OCI-LY7 (cell line): ENCODE measurements around the gene TEX48. TPM values are rescaled to one million over a fixed set of nuclear protein-coding genes. Genes with fewer than 3 reads are reported as not detected.

ENCODE experiments used
- BruUV-seq: library from RNA; stranded (reverse); fragments of 400-500 nt; replicated peaks from 2 replicates; lab custom pipeline; 2021; lab: Mats Ljungman, UMichigan
- CTCF ChIA-PET: fragments of 300-600 bp; sonication (Branson Sonifier 250); formaldehyde crosslinking; loops from one replicate; lab custom pipeline; 2022; ENCODE audit warnings: antibody characterized with exemption; ENCODE audit not compliant: unreplicated experiment; lab: Charles Lee
- POLR2A ChIA-PET: fragments of 300-600 bp; sonication (Branson Sonifier 250); formaldehyde crosslinking; loops from one replicate; lab custom pipeline; 2022; ENCODE audit warnings: antibody characterized with exemption; lab: Charles Lee
- DNase-seq: peaks from one replicate; pipeline ENCODE4 v3.0.0-alpha.2; 2015; ENCODE audit warnings: low spot score
- H2AFZ ChIP-seq: fragments of 200-600 bp; sonication (generic), shearing (Covaris generic); 2 replicates; pipeline ENCODE4 v1.6.1; 2014; ENCODE audit warnings: mild to moderate bottlenecking, antibody characterized with exemption, low read length, moderate library complexity
- H3K27ac ChIP-seq: fragments of 200-600 bp; sonication (generic); 2 replicates; pipeline ENCODE4 v1.5.1; 2014; ENCODE audit warnings: mixed run types, low read depth, mild to moderate bottlenecking, moderate library complexity, low read length, inconsistent platforms; ENCODE audit not compliant: poor library complexity, severe bottlenecking
- H3K36me3 ChIP-seq: fragments of 200-600 bp; sonication (generic); 2 replicates; pipeline ENCODE4 v1.6.1; 2014; ENCODE audit warnings: mild to moderate bottlenecking, antibody characterized with exemption, low read length, moderate library complexity, mixed read lengths; ENCODE audit not compliant: insufficient read depth
- H3K4me1 ChIP-seq: fragments of 200-600 bp; sonication (generic); 2 replicates; pipeline ENCODE4 v1.5.1; 2014; ENCODE audit warnings: mild to moderate bottlenecking, low read length; ENCODE audit not compliant: insufficient read depth, poor library complexity, severe bottlenecking
- H3K4me2 ChIP-seq: fragments of 200-600 bp; sonication (generic); 2 replicates; pipeline ENCODE4 v1.6.1; 2014; ENCODE audit warnings: mild to moderate bottlenecking, low read length
- H3K4me3 ChIP-seq: fragments of 200-600 bp; sonication (generic); 2 replicates; pipeline ENCODE4 v1.5.1; 2014; ENCODE audit warnings: mild to moderate bottlenecking, low read depth, low read length; ENCODE audit not compliant: poor library complexity, severe bottlenecking
- H3K79me2 ChIP-seq: fragments of 200-600 bp; sonication (generic); 2 replicates; pipeline ENCODE4 v1.6.1; 2016; ENCODE audit warnings: low read depth, mild to moderate bottlenecking, low read length, moderate library complexity, mixed read lengths; ENCODE audit not compliant: insufficient read depth
- H3K9me2 ChIP-seq: fragments of 200-600 bp; sonication (generic); 2 replicates; pipeline ENCODE4 v1.6.1; 2016; ENCODE audit warnings: mild to moderate bottlenecking, low read length, mixed read lengths; ENCODE audit not compliant: insufficient read depth
- H3K9me3 ChIP-seq: fragments of 200-600 bp; sonication (generic); 2 replicates; pipeline ENCODE4 v1.6.1; 2014; ENCODE audit warnings: mild to moderate bottlenecking, mixed run types, low read length, mixed read lengths
- H4K20me1 ChIP-seq: fragments of 200-600 bp; sonication (generic); 2 replicates; pipeline ENCODE4 v1.6.1; 2014; ENCODE audit warnings: mild to moderate bottlenecking, antibody characterized with exemption, low read length, moderate library complexity, mixed read lengths; ENCODE audit not compliant: insufficient read depth
- EZH2phosphoT487 ChIP-seq: fragments of 200-600 bp; sonication (generic); IDR thresholded peaks from 2 replicates; pipeline ENCODE4 v1.6.1; 2018; ENCODE audit warnings: low read depth, borderline replicate concordance, mild to moderate bottlenecking, mixed run types, antibody characterized with exemption, low read length, moderate library complexity, mixed read lengths
- intact Hi-C: fragments of 100-400 bp; cut with micrococcal nuclease; formaldehyde crosslinking; loops from one replicate; pipeline ENCODE4 v1.10.0; 2022; ENCODE audit not compliant: unreplicated experiment
- total RNA-seq, 2 experiments: library from RNA; depleted of rRNA in 1 of 2; stranded (reverse); fragments of >200 nt in 1 of 2; shearing (Covaris generic) in 1 of 2; gene quantifications; 2 replicates each; pipeline ENCODE4 v1.2.3, GENCODE V29; 2014 to 2022
- TF ChIP-seq, protein P1 (sequence below): fragments of 200-600 bp; sonication (generic); conservative IDR thresholded peaks from 2 replicates; pipeline ENCODE4 v1.5.1; 2014; ENCODE audit warnings: mild to moderate bottlenecking, antibody characterized with exemption, low read length, moderate library complexity, mixed read lengths

TEX48 gene
- total RNA-seq, 2 experiments from 2014 or later = not detected

DNA sequence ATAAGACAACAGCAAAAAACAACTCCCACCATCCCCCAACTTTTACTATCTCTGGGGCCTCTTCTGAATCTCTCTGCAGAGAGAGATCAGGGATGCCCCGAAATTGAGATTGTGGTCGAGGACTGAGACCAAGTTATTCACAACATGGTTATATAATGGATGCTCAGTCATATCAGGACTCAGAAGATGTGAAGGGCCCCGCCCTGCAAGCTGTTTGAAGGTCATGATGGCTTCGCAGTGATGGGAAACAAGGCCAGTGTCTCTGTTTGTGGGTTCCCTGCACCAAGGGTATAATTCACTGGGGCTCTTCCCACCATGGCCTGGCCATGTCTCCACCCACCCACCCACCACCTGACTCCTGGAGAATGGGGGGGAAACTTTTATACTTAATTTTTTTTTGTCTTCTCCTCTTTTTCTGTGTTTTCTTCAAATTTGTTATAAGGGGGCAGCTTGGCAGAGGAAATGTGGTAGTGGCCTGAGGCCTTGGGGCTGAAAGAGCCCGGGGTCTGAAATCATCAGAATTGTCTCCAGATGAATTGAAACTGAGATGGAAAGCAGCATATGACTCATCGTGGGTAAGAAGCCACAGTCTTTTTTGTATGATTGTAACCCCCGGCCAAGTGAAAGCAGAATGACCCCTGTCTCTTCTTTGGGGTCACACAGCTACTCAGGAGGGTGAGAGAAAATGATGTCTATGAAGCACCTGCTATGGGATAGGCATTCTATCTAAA, 15.0 kb upstream of the TEX48 start:
- CTCF ChIA-PET = no interaction called here
- H3K27ac ChIP-seq = no peak overlapping the region
- no peaks in the 10 kb centered on the region for H3K4me1 ChIP-seq
- H3K9me3 ChIP-seq = no peaks in the 10 kb centered on the region
- intact Hi-C loops = no loop called here
- H3K36me3 ChIP-seq = no peaks in the 10 kb centered on the region
- no peak overlapping the region for H3K4me2 ChIP-seq
- no peak overlapping the region for H2AFZ ChIP-seq
- no peak for DNase-seq
- no peaks in the 10 kb centered on the region for H3K9me2 ChIP-seq
- POLR2A ChIA-PET = interaction anchor here (0.6 kb wide), 1 partner anchor 1553 kb away, joined by 3 read pairs; no protein-coding TSS in a partner anchor
- TF ChIP-seq, protein P1, sequence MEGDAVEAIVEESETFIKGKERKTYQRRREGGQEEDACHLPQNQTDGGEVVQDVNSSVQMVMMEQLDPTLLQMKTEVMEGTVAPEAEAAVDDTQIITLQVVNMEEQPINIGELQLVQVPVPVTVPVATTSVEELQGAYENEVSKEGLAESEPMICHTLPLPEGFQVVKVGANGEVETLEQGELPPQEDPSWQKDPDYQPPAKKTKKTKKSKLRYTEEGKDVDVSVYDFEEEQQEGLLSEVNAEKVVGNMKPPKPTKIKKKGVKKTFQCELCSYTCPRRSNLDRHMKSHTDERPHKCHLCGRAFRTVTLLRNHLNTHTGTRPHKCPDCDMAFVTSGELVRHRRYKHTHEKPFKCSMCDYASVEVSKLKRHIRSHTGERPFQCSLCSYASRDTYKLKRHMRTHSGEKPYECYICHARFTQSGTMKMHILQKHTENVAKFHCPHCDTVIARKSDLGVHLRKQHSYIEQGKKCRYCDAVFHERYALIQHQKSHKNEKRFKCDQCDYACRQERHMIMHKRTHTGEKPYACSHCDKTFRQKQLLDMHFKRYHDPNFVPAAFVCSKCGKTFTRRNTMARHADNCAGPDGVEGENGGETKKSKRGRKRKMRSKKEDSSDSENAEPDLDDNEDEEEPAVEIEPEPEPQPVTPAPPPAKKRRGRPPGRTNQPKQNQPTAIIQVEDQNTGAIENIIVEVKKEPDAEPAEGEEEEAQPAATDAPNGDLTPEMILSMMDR = no peak
- no peak for TF ChIP-seq EZH2phosphoT487
- BruUV-seq = no TSS peak
- H3K79me2 ChIP-seq = no peaks in the 10 kb centered on the region
- no peak overlapping the region for H3K4me3 ChIP-seq
- no peaks in the 10 kb centered on the region for H4K20me1 ChIP-seq

DNA sequence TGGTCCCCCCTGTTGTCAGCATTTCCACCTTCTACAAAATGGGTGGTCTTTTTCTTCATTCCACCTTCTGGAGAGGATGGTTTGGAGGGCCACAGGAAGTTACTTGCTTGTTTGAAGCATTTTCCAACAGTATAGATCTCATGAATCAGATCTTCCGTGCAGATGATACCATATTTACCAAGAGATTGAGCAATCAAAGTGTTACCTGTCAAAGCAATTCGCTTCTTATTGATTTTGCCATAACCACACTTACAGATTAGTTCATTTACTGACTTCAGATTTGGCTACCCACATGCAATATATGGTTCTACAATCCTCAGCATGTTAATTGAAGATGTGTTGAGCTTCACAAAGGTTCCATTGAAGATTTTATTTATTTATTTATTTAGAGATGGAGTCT, 14.0 kb upstream of the TEX48 start:
- no peak overlapping the region for H3K4me3 ChIP-seq
- ChIA-PET CTCF (no interaction called here), POLR2A (interaction anchor here (0.7 kb wide), 1 partner anchor 335 kb away, joined by 7 read pairs; no protein-coding TSS in a partner anchor)
- H2AFZ ChIP-seq = no peak overlapping the region
- no peak overlapping the region for H3K27ac ChIP-seq
- no peak for TF ChIP-seq EZH2phosphoT487
- TF ChIP-seq, protein P1 = no peak
- no TSS peak for BruUV-seq
- H4K20me1 ChIP-seq = no peaks in the 10 kb centered on the region
- H3K79me2 ChIP-seq = no peaks in the 10 kb centered on the region
- intact Hi-C loops = no loop called here
- no peaks in the 10 kb centered on the region for H3K9me3 ChIP-seq
- H3K4me2 ChIP-seq = no peak overlapping the region
- no peaks in the 10 kb centered on the region for H3K9me2 ChIP-seq
- no peaks in the 10 kb centered on the region for H3K4me1 ChIP-seq
- no peak for DNase-seq
- no peaks in the 10 kb centered on the region for H3K36me3 ChIP-seq

DNA sequence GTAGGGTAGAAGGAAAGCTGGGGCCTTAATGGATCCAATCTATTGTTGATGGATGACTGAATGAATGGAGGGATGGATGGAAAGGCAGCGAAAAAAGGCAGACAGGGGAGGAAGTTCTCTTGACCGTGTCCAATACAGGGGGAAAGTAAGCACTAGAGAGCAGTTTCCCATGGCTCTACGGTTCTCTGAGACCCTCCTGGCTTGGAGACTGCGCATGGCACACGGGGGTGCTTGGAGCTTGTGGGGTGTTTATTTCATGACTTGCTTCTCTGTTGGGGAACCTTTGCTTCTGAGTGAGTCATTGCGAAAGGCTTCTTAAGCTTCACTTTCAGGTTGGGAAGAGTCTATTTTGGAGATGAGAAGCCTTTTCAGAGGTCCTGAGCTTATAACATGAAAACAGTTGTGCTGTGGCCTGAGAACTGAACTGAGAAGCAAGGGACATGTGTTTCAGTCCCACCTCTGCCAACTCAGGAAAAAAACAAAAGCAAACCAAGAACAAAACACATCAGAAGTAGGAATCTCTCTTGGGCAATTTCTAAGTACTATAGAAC, 12.8 kb upstream of the TEX48 start:
- H3K79me2 ChIP-seq = no peaks in the 10 kb centered on the region
- no peak overlapping the region for H3K4me3 ChIP-seq
- H2AFZ ChIP-seq = no peak overlapping the region
- CTCF ChIA-PET = no interaction called here
- POLR2A ChIA-PET = interaction anchor here (0.7 kb wide), 1 partner anchor 71 kb away, joined by 7 read pairs; no protein-coding TSS in a partner anchor
- TF ChIP-seq EZH2phosphoT487 = no peak
- TF ChIP-seq, protein P1 = no peak
- no peaks in the 10 kb centered on the region for H3K36me3 ChIP-seq
- no peak for DNase-seq
- H4K20me1 ChIP-seq = no peaks in the 10 kb centered on the region
- H3K4me1 ChIP-seq = no peaks in the 10 kb centered on the region
- no peak overlapping the region for H3K4me2 ChIP-seq
- intact Hi-C loops = no loop called here
- H3K27ac ChIP-seq = no peak overlapping the region
- no TSS peak for BruUV-seq
- H3K9me3 ChIP-seq = no peaks in the 10 kb centered on the region
- no peaks in the 10 kb centered on the region for H3K9me2 ChIP-seq
